Memory B cell (primary cell): ENCODE measurements around the gene SYNDIG1.

Source experiments
- ATAC-seq: fragments of 150-1000 bp; cut with Tn5 transposase; 2 replicates; pipeline ENCODE4 v1.10.0; 2021; ENCODE audit warnings: low read depth, mild to moderate bottlenecking, moderate library complexity
- DNase-seq, 2 donors: peaks; one replicate each; pipeline ENCODE4 v3.0.0; 2022; ENCODE audit warnings: low spot score in 2 of 2
- H3K27ac Mint-ChIP-seq: one replicate; pipeline ENCODE4 v1.8.0; 2022; ENCODE audit warnings: mild to moderate bottlenecking, moderate library complexity, mixed read lengths
- H3K27me3 Mint-ChIP-seq: one replicate; pipeline ENCODE4 v1.8.0; 2022; ENCODE audit warnings: mixed read lengths
- H3K36me3 Mint-ChIP-seq: one replicate; pipeline ENCODE4 v1.8.0; 2022; ENCODE audit warnings: mild to moderate bottlenecking, mixed read lengths
- H3K4me1 Mint-ChIP-seq: one replicate; pipeline ENCODE4 v1.8.0; 2022; ENCODE audit warnings: mixed read lengths
- H3K4me3 Mint-ChIP-seq: one replicate; pipeline ENCODE4 v1.8.0; 2022; ENCODE audit warnings: mild to moderate bottlenecking, moderate library complexity, mixed read lengths
- H3K9me3 Mint-ChIP-seq: one replicate; pipeline ENCODE4 v1.8.0; 2022; ENCODE audit warnings: mixed read lengths

The SYNDIG1 gene

DNA sequence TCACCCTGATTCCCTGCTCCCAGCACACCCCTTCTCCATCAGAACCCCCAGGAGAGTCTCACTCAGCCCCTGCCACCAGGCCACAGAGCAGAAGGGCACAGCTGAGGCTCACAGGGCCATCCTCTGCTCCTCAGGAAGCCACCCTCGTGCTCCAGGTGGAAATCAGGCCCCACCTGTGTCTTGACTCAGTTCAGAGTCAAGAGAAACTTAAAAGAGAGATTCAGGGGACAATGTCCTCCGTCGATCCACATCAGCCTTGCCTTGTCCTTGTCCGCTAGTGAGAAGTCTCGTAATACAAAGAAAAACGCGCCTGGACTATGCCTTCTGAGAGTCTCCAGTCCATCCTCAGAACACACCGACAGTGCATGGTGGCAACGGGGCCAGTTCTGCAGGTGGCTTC lies 114.6 kb downstream of the SYNDIG1 start:
- no peak for ATAC-seq
- DNase-seq = no peak
- H3K27ac Mint-ChIP-seq = no peak overlapping the region

DNA sequence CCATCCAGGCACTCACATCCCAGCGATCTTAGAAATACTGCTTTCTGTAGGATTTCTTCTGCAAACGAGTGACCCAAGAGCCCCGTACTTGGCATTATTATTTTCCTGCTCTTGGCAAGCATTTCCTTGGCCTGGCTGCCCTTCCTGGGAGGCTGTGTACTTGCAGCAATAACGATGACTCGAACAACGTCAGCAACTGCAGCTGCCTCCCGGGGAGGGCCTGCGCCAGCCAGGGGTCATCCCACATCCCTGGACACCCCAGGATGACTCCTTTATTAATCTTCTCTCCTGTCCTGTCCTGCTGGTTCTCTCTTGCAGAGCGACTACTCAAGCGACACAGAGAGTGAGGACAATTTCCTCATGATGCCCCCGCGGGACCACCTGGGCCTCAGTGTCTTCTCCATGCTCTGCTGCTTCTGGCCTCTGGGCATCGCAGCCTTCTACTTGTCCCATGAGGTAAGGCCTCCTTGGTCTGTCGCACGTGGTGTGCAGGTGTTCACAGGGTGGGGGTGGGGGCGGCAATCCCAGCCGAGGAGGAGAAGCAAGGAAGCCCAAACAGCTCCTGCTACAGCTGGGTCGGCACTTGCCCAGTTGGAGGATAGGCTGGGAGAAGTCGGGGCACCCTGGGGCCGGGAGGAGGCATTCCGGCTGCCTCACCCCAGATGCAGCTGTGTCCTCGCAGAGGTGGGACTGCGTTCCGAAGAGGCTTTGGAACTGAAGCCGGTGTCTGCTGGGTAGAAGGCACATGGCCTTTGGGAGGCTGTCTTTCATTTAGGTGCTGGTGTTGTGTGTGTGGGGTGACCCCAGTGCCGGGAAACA lies 115.3 kb downstream of the SYNDIG1 start:
- Mint-ChIP-seq H3K36me3 (peaks cover 1% of the 10 kb centered on the region), H3K4me1 (peaks cover 2% of the 10 kb centered on the region), H3K27ac (no peak overlapping the region), H3K9me3 (peaks cover 2% of the 10 kb centered on the region), H3K4me3 (no peak overlapping the region), H3K27me3 (peaks cover 3% of the 10 kb centered on the region)
- no peak for DNase-seq
- no peak for ATAC-seq

More for the DNA sequence above, 114.6 kb downstream of the SYNDIG1 start:
- Mint-ChIP-seq H3K4me1 (peaks cover 2% of the 10 kb centered on the region), H3K4me3 (no peak overlapping the region), H3K36me3 (peaks cover 1% of the 10 kb centered on the region), H3K27me3 (peaks cover 3% of the 10 kb centered on the region), H3K9me3 (peaks cover 2% of the 10 kb centered on the region)

- DNase-seq = no peak
- Mint-ChIP-seq H3K4me1 (peaks cover 2% of the 10 kb centered on the region), H3K9me3 (peaks cover 2% of the 10 kb centered on the region), H3K36me3 (peaks cover 1% of the 10 kb centered on the region), H3K4me3 (no peak overlapping the region), H3K27ac (no peak overlapping the region), H3K27me3 (peaks cover 3% of the 10 kb centered on the region)
- no peak for ATAC-seq
Measured at GRCh38 chr20:24585796-24586522, 116.5 kb downstream of the SYNDIG1 start.

DNA sequence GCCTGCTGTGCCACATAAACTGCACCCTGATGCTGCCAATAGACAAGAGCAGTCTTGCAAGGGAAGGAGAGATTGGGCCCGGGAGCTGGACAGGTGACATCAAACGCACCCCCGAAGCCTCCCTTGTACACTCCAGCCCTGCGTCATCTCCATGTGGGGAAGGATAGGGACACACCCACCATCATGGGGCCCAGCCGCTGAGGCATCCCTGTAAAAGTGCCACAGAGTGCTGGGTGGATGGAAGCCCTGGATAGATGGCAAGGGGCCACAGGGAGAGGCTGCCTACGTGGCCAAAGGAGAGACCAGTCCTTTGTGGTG lies 117.1 kb downstream of the SYNDIG1 start:
- peaks cover 1% of the 10 kb centered on the region for H3K36me3 Mint-ChIP-seq
- no peak overlapping the region for H3K4me3 Mint-ChIP-seq
- DNase-seq (no peak), ATAC-seq (no peak)
- peaks cover 3% of the 10 kb centered on the region for H3K27me3 Mint-ChIP-seq
- H3K9me3 Mint-ChIP-seq = peaks cover 2% of the 10 kb centered on the region
- no peak overlapping the region for H3K27ac Mint-ChIP-seq
- peaks cover 2% of the 10 kb centered on the region for H3K4me1 Mint-ChIP-seq

GRCh38 chr20:24587384-24588046 lies 118.1 kb downstream of the SYNDIG1 start:
- Mint-ChIP-seq H3K27ac (no peak overlapping the region), H3K4me3 (no peak overlapping the region), H3K27me3 (no peaks in the 10 kb centered on the region), H3K36me3 (no peaks in the 10 kb centered on the region), H3K9me3 (no peaks in the 10 kb centered on the region), H3K4me1 (no peaks in the 10 kb centered on the region)
- ATAC-seq (no peak), DNase-seq (no peak)

GRCh38 chr20:24588047-24588635 lies 118.7 kb downstream of the SYNDIG1 start:
- DNase-seq (no peak), ATAC-seq (no peak)
- H3K27ac Mint-ChIP-seq = no peak overlapping the region
- H3K9me3 Mint-ChIP-seq = no peaks in the 10 kb centered on the region
- H3K36me3 Mint-ChIP-seq = no peaks in the 10 kb centered on the region
- no peaks in the 10 kb centered on the region for H3K4me1 Mint-ChIP-seq
- H3K4me3 Mint-ChIP-seq = no peak overlapping the region
- H3K27me3 Mint-ChIP-seq = no peaks in the 10 kb centered on the region

- Mint-ChIP-seq H3K27me3 (no peaks in the 10 kb centered on the region), H3K9me3 (no peaks in the 10 kb centered on the region), H3K4me3 (no peak overlapping the region), H3K4me1 (no peaks in the 10 kb centered on the region), H3K27ac (no peak overlapping the region), H3K36me3 (no peaks in the 10 kb centered on the region)
- ATAC-seq = no peak
- DNase-seq = no peak
Measured at GRCh38 chr20:24588725-24589340, 119.4 kb downstream of the SYNDIG1 start.

GRCh38 chr20:24589381-24589780 lies 120.0 kb downstream of the SYNDIG1 start:
- ATAC-seq (no peak), DNase-seq (no peak)
- no peak overlapping the region for H3K4me3 Mint-ChIP-seq
- H3K27me3 Mint-ChIP-seq = no peaks in the 10 kb centered on the region
- H3K4me1 Mint-ChIP-seq = no peaks in the 10 kb centered on the region
- no peak overlapping the region for H3K27ac Mint-ChIP-seq
- H3K36me3 Mint-ChIP-seq = no peaks in the 10 kb centered on the region
- H3K9me3 Mint-ChIP-seq = no peaks in the 10 kb centered on the region

DNA sequence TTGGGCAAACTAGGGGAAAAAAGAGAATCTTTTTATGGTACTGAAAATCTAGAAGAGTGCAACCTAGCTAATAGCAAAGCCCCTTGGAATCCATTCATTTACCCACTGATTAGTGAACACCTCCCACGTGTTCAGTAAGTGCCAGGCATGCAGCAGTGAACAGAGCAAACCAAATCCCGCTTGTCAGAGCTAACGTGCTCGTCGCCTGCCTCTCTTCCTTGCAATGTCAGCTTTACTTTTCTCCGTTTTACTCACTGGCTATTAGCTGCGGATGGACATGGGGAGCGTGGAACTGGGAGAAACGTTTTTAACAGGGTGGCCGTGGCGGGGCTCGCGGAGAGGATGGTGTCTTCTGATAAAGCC lies 120.4 kb downstream of the SYNDIG1 start:
- DNase-seq (no peak), ATAC-seq (no peak)
- Mint-ChIP-seq H3K27me3 (no peaks in the 10 kb centered on the region), H3K36me3 (no peaks in the 10 kb centered on the region), H3K27ac (no peak overlapping the region), H3K4me3 (no peak overlapping the region), H3K9me3 (peaks cover 1% of the 10 kb centered on the region), H3K4me1 (no peaks in the 10 kb centered on the region)

- DNase-seq = no peak
- no peaks in the 10 kb centered on the region for H3K4me1 Mint-ChIP-seq
- no peak overlapping the region for H3K27ac Mint-ChIP-seq
- no peaks in the 10 kb centered on the region for H3K36me3 Mint-ChIP-seq
- H3K9me3 Mint-ChIP-seq = peaks cover 1% of the 10 kb centered on the region
- H3K4me3 Mint-ChIP-seq = no peak overlapping the region
- no peaks in the 10 kb centered on the region for H3K27me3 Mint-ChIP-seq
- no peak for ATAC-seq
Measured at GRCh38 chr20:24590178-24590982, 121.0 kb downstream of the SYNDIG1 start.

DNA sequence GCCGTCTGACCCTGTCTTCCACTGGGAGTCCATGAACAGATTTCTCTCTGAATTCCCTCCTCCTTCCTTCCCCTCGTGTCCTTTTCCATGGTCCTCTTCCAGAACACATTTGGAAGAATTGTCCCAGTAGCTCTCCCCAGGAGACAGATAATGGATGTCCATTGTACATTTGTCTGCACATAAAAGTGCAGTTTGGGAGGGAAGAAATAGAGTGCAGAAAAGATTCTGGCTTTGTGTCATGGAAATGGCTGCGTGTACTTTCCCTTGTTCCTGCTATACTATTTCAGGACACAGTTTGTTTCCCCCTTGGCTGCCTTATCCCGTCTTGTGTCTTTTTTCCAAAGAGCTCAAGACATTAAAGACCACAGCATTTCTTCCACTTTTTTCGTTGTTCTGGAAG lies 127.6 kb downstream of the SYNDIG1 start:
- no peak for DNase-seq
- Mint-ChIP-seq H3K36me3 (no peaks in the 10 kb centered on the region), H3K27ac (no peak overlapping the region), H3K4me1 (no peaks in the 10 kb centered on the region), H3K9me3 (peaks cover 15% of the 10 kb centered on the region), H3K4me3 (no peak overlapping the region), H3K27me3 (peaks cover 2% of the 10 kb centered on the region)
- no peak for ATAC-seq

DNA sequence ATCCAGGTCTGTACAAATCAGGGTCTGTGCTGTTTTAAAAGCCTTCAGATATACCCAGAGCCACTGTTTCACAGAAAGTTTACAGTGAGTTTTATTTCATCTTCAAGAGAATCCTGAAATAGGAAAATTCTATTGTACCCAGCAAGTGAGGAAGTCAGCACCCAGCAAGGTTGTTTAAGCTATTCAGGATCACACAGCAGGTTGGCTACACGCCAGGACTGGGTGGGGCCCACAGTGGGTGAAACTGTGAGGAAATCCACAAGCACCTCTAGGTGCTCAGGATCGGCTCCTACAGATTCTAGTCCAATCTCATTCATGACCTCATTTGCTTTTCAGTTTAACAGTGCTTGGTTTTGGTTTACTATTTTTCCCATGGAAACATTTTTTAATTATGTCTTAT lies 128.9 kb downstream of the SYNDIG1 start:
- H3K9me3 Mint-ChIP-seq = peaks cover 15% of the 10 kb centered on the region
- H3K36me3 Mint-ChIP-seq = no peaks in the 10 kb centered on the region
- DNase-seq (no peak), ATAC-seq (no peak)
- no peak overlapping the region for H3K27ac Mint-ChIP-seq
- no peaks in the 10 kb centered on the region for H3K4me1 Mint-ChIP-seq
- no peak overlapping the region for H3K4me3 Mint-ChIP-seq
- H3K27me3 Mint-ChIP-seq = peaks cover 2% of the 10 kb centered on the region

DNA sequence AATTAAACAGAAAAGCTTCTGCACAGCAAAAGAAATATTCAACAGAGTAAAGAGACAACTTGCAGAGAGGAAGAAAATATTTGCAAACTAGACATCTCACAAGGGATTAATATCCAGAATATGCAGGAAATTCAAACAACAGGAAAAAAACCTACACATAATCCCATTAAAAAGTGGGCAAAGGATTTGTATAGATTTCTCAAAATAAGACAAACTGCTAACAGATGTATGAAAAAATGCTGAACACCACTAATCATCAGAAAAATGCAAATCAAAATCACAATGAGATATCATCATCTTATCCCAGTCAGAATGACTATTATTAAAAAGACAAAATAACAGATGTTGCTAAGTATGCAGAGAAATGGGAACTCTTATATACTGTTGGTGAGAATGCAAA lies 129.6 kb downstream of the SYNDIG1 start:
- no peak overlapping the region for H3K27ac Mint-ChIP-seq
- H3K27me3 Mint-ChIP-seq = peaks cover 2% of the 10 kb centered on the region
- ATAC-seq = no peak
- H3K9me3 Mint-ChIP-seq = peaks cover 15% of the 10 kb centered on the region
- H3K4me1 Mint-ChIP-seq = no peaks in the 10 kb centered on the region
- no peaks in the 10 kb centered on the region for H3K36me3 Mint-ChIP-seq
- H3K4me3 Mint-ChIP-seq = no peak overlapping the region
- no peak for DNase-seq
